Measurements from ENCODE around the gene LSM2.
"Not testable (repeated sequence)": the region's sequence is repeated elsewhere in the genome, so short reads cannot be mapped to it uniquely, and the experiment has no call there.

The LSM2 gene

DNA sequence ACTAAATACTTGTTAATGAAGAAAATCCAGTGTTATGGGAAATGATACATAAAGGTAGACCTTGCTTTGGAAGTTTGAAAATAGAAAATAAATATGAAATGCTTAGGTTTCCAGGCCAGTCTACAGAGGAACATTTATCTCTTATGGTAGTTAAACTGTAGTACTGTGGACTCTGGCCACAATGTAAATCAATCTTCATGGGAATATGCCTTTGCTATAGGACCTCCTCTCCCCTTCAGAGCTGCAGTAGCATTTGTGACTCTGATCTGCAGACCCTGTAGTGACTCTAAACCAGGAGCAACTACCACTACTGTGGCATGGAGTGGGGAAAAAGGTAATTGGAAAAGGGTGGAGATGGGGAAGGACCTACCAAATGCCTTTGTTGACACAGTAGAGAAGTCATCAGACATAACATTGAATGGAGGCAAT, 13.1 kb upstream of the LSM2 start:
- Histone ChIP-seq H3K27ac (ENCODE audit: low read length) (no peak overlapping the region), H4K20me1 (ENCODE audit: insufficient read depth, low read length) (no peaks in the 10 kb centered on the region), H3K4me3 (ENCODE audit: low read length) (no peak overlapping the region), H3K4me2 (ENCODE audit: low read length) (no peak overlapping the region), H3K27me3 (ENCODE audit: low read depth, low read length) (no peaks in the 10 kb centered on the region), H3K9me3 (ENCODE audit: insufficient read depth, low read length) (no peaks in the 10 kb centered on the region), H3K4me1 (ENCODE audit: low read length) (peaks cover 21% of the 10 kb centered on the region), H3K9ac (ENCODE audit: low read length) (no peak overlapping the region), H3K79me2 (ENCODE audit: low read length) (no peaks in the 10 kb centered on the region), H3K36me3 (replicated peaks; ENCODE audit: low read depth, low read length) (no peaks in the 10 kb centered on the region), H2AFZ (ENCODE audit: low read depth, low read length) (no peak overlapping the region)
- TF ChIP-seq, protein P1, sequence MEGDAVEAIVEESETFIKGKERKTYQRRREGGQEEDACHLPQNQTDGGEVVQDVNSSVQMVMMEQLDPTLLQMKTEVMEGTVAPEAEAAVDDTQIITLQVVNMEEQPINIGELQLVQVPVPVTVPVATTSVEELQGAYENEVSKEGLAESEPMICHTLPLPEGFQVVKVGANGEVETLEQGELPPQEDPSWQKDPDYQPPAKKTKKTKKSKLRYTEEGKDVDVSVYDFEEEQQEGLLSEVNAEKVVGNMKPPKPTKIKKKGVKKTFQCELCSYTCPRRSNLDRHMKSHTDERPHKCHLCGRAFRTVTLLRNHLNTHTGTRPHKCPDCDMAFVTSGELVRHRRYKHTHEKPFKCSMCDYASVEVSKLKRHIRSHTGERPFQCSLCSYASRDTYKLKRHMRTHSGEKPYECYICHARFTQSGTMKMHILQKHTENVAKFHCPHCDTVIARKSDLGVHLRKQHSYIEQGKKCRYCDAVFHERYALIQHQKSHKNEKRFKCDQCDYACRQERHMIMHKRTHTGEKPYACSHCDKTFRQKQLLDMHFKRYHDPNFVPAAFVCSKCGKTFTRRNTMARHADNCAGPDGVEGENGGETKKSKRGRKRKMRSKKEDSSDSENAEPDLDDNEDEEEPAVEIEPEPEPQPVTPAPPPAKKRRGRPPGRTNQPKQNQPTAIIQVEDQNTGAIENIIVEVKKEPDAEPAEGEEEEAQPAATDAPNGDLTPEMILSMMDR (IDR thresholded peaks at IDR 0.05; ENCODE audit: low read depth, low read length) = no peak
- TF ChIP-seq EZH2phosphoT487 (IDR thresholded peaks at IDR 0.05; ENCODE audit: low read depth) = no peak

DNA sequence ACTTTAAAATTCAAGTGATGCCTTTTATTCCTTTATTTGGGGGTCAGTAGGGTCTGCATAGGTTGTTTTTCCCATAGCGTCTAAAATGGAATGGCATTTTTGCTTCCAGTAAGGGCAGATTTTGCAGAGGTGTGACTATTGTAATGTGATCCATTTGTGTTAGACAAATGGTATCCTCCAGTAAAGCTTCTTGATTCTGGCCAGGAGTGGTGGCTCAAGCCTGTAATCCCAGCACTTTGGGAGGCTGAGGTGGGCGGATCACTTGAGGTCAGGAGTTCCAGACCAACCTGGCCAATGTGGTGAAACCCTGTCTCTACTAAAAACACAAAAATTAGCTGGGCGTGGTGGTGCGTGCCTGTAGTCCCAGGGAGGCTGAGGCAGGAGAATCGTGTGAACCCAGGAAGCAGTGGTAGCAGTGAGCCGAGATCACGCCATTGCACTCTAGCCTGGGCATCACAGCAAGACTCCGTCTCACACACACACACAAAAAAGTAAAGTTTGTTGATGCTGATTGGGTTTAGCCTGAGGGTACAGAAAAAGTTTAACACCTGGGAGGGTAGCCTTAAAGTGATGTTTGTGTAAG, 11.3 kb upstream of the LSM2 start:
- not testable (repeated sequence) for H3K79me2 ChIP-seq (ENCODE audit: low read length)
- peaks cover 23% of the 10 kb centered on the region for H3K4me1 ChIP-seq (ENCODE audit: low read length)

DNA sequence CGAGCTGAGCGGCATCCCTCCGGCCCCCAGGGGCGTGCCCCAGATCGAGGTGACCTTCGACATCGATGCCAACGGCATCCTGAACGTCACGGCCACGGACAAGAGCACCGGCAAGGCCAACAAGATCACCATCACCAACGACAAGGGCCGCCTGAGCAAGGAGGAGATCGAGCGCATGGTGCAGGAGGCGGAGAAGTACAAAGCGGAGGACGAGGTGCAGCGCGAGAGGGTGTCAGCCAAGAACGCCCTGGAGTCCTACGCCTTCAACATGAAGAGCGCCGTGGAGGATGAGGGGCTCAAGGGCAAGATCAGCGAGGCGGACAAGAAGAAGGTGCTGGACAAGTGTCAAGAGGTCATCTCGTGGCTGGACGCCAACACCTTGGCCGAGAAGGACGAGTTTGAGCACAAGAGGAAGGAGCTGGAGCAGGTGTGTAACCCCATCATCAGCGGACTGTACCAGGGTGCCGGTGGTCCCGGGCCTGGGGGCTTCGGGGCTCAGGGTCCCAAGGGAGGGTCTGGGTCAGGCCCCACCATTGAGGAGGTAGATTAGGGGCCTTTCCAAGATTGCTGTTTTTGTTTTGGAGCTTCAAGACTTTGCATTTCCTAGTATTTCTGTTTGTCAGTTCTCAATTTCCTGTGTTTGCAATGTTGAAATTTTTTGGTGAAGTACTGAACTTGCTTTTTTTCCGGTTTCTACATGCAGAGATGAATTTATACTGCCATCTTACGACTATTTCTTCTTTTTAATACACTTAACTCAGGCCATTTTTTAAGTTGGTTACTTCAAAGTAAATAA, 10.6 kb upstream of the LSM2 start:
- H3K27me3 ChIP-seq (ENCODE audit: low read depth, low read length); H3K4me3 ChIP-seq (ENCODE audit: low read length); H3K36me3 ChIP-seq (replicated peaks; ENCODE audit: low read depth, low read length); H3K4me2 ChIP-seq (ENCODE audit: low read length); H3K9me3 ChIP-seq (ENCODE audit: insufficient read depth, low read length); H2AFZ ChIP-seq (ENCODE audit: low read depth, low read length); H4K20me1 ChIP-seq (ENCODE audit: insufficient read depth, low read length); H3K79me2 ChIP-seq (ENCODE audit: low read length); H3K9ac ChIP-seq (ENCODE audit: low read length); H3K27ac ChIP-seq (ENCODE audit: low read length): not testable (repeated sequence)
- TF ChIP-seq, protein P1 (IDR thresholded peaks at IDR 0.05; ENCODE audit: low read depth, low read length) = 0 out of 2 replicates have a peak, but pooled peaks have one; percentile 12
- H3K4me1 ChIP-seq (ENCODE audit: low read length) = peaks cover 23% of the 10 kb centered on the region

More for the DNA sequence above, 11.3 kb upstream of the LSM2 start:
- not testable (repeated sequence) for H2AFZ ChIP-seq (ENCODE audit: low read depth, low read length); H3K9ac ChIP-seq (ENCODE audit: low read length); H3K36me3 ChIP-seq (replicated peaks; ENCODE audit: low read depth, low read length); H4K20me1 ChIP-seq (ENCODE audit: insufficient read depth, low read length); H3K27me3 ChIP-seq (ENCODE audit: low read depth, low read length); H3K4me3 ChIP-seq (ENCODE audit: low read length); H3K4me2 ChIP-seq (ENCODE audit: low read length); H3K9me3 ChIP-seq (ENCODE audit: insufficient read depth, low read length); H3K27ac ChIP-seq (ENCODE audit: low read length)

DNA sequence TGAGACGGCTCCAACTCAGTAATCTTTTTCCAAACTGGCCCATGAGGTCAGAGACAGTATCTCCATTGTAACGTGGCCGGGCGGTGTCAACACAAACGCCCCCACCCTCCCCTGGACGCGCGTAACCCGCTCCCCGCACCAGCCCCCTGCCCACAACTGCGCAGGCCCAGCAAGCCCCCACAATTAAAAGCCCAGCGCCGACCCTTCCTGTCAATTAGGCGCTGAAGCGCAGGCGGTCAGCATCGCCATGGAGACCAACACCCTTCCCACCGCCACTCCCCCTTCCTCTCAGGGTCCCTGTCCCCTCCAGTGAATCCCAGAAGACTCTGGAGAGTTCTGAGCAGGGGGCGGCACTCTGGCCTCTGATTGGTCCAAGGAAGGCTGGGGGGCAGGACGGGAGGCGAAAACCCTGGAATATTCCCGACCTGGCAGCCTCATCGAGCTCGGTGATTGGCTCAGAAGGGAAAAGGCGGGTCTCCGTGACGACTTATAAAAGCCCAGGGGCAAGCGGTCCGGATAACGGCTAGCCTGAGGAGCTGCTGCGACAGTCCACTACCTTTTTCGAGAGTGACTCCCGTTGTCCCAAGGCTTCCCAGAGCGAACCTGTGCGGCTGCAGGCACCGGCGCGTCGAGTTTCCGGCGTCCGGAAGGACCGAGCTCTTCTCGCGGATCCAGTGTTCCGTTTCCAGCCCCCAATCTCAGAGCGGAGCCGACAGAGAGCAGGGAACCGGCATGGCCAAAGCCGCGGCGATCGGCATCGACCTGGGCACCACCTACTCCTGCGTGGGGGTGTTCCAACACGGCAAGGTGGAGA, 8.5 kb upstream of the LSM2 start, which contains the start of the genes HSPA1A and HSPA1L:
TSS of gene HSPA1A (plus strand) at position 519 of the 814 bp plus-strand sequence. CDS start at position 733, 214 bp downstream.
TSS of gene HSPA1L (minus strand) at position 259 of the 814 bp plus-strand sequence. CDS start 3,311 bp downstream, outside the sequence.
- Histone ChIP-seq H3K27me3 (ENCODE audit: low read depth, low read length) (no peaks in the 10 kb centered on the region), H3K4me3 (ENCODE audit: low read length) (peak within 1 kb of the TSS; percentile 51), H3K4me1 (ENCODE audit: low read length) (peaks cover 16% of the 10 kb centered on the region), H3K4me2 (ENCODE audit: low read length) (peak within 1 kb of the TSS; percentile 65), H3K79me2 (ENCODE audit: low read length) (no peaks in the 10 kb centered on the region), H3K36me3 (replicated peaks; ENCODE audit: low read depth, low read length) (no peaks in the 10 kb centered on the region), H2AFZ (ENCODE audit: low read depth, low read length) (no peak within 1 kb of the TSS; the same call in 1 of the 2 replicates), H3K9ac (ENCODE audit: low read length) (peak within 1 kb of the TSS; percentile 17; the same call in 1 of the 2 replicates), H3K27ac (ENCODE audit: low read length) (no peak within 1 kb of the TSS), H3K9me3 (ENCODE audit: insufficient read depth, low read length) (no peaks in the 10 kb centered on the region), H4K20me1 (ENCODE audit: insufficient read depth, low read length) (no peaks in the 10 kb centered on the region)
- TF ChIP-seq, protein P1 (IDR thresholded peaks at IDR 0.05; ENCODE audit: low read depth, low read length) = no peak
- no peak for TF ChIP-seq EZH2phosphoT487 (IDR thresholded peaks at IDR 0.05; ENCODE audit: low read depth)
